ENCODE results near the gene PTGES3.
"Not testable (repeated sequence)": the region's sequence is repeated elsewhere in the genome, so short reads cannot be mapped to it uniquely, and the experiment has no call there.

The PTGES3 gene

GRCh38 chr12:56653781-56654180 lies 34.3 kb downstream of the PTGES3 start:
- DNase-seq, result not testable (repeated sequence)

GRCh38 chr12:56648023-56648422 lies 40.1 kb downstream of the PTGES3 start:
- DNase-seq, result not testable (repeated sequence)

GRCh38 chr12:56645717-56646446 lies 42.2 kb downstream of the PTGES3 start, which contains the start of gene ATP5F1B:
TSS of gene ATP5F1B (minus strand) at chr12:56645984. CDS start at chr12:56645963, 21 bp downstream.
- DNase-seq, result peak; percentile 100

GRCh38 chr12:56645201-56645716 lies 42.8 kb downstream of the PTGES3 start:
- DNase-seq, result no peak

GRCh38 chr12:56644654-56645053 lies 43.4 kb downstream of the PTGES3 start:
- no peak for DNase-seq

- no peak for DNase-seq
These were observed 46.9 kb downstream of the PTGES3 start for GRCh38 chr12:56641219-56641618.

GRCh38 chr12:56637621-56638020 lies 50.5 kb downstream of the PTGES3 start:
- no peak for DNase-seq

GRCh38 chr12:56636675-56637540 lies 51.2 kb downstream of the PTGES3 start:
- DNase-seq, result peak; percentile 100

GRCh38 chr12:56635806-56636674 lies 52.0 kb downstream of the PTGES3 start:
- DNase-seq, result peak; percentile 81

- DNase-seq, result peak; percentile 86
These were observed 53.0 kb downstream of the PTGES3 start for GRCh38 chr12:56634837-56635791.

- DNase-seq, result no peak
These were observed 53.7 kb downstream of the PTGES3 start for GRCh38 chr12:56634242-56634836.

- no peak for DNase-seq
These were observed 54.4 kb downstream of the PTGES3 start for GRCh38 chr12:56633468-56634241.

GRCh38 chr12:56632701-56633467 lies 55.2 kb downstream of the PTGES3 start:
- DNase-seq, result no peak

GRCh38 chr12:56631790-56632700 lies 56.0 kb downstream of the PTGES3 start:
- DNase-seq, result peak; percentile 29

- peak; percentile 75 for DNase-seq
These were observed 57.9 kb downstream of the PTGES3 start, which contains the start of gene BAZ2A for GRCh38 chr12:56630180-56630632. TSS of gene BAZ2A (minus strand) at chr12:56630326. CDS start at chr12:56617530, 12,796 bp downstream.

GRCh38 chr12:56629459-56630179 lies 58.5 kb downstream of the PTGES3 start:
- DNase-seq, result no peak

Data from fibroblast of upper back skin (primary cell).